CD4-positive, alpha-beta T cell treated with Interleukin-15 for 1 hour (primary cell): ENCODE measurements around the gene KCTD5.
"Not testable (repeated sequence)": the region's sequence is repeated elsewhere in the genome, so short reads cannot be mapped to it uniquely, and the experiment has no call there.

Experiments
- DNase-seq: peaks from one replicate; pipeline ENCODE4 v3.0.0-alpha.2; 2020

Gene KCTD5

DNA sequence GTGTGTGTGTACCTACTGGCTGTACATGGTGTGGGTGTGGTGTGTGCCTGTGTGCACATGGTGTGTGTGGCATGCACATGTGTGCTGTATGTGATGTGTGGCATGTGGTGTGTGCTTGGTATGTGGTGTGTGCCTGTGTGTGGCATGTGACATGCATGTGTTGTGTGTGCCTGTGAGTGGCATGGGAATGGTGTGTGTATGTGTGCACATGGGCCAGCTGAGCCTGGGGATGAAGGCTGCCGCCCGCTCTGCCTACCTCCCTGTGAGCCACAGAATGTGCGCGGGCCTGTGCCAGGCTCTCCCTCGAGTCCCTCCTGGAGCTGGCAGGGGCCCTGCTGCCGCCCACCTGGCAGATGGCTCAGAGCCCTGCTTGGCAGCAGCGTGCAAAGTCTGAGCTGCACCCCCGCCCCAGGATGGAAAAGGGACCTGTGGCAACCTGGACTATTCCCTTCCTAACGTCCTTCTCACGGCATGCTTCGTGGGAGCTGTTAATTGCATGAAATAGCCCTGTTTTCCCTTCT lies 28.4 kb downstream of the KCTD5 start:
- DNase-seq = no peak

DNA sequence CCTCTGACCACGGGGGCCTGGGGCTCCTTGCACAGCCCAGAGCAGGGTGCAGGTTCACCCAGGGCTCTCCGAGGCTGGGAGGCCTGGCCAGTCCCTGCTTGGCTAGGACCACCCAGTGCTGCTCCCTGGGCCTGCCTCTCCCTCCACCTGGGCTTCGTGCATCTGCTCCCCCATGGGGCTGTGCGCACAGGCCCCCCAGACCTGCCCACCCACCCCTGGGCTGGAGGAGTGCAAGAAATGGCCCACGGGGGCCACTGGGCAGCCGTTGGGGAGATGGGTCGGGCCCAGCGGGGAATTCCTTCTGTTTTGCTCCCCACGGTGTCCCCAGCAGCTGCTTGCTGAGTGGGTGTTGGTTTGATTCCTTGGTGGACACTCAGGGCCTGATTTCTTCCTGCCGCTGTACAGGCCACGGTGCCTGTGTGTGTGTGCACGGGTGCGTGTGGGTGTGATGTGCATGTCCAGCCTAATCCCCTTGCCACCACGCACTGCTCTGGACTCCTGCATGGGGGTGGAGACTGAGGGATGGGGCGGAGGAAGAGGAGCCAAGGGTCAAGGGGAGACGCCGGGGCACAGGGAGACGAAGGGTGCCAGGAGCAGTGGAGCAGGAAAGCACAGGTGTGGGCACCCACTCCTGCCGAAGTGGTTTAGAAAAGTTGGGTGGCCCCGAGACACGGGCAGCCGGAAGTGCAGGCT lies 29.2 kb downstream of the KCTD5 start:
- DNase-seq = no peak

DNA sequence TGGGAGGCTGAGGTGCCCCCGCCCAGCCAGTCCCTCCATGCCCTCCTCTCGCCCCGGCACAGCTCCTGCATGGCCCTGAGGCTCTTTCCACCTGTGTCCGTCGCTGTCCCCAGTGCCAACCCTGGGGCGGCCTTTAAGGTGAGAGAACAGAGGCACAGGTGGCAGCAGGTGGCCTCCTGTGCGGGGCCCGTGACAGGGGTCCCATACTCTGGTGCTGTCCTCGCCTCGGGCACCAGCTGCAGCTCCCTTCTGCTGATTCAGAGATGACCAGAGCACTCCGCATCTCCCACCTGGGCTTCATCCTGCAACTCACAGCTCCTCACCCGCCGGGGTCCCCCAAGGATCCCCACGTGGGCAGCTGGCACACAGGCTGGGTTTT lies 29.7 kb downstream of the KCTD5 start:
- no peak for DNase-seq

DNA sequence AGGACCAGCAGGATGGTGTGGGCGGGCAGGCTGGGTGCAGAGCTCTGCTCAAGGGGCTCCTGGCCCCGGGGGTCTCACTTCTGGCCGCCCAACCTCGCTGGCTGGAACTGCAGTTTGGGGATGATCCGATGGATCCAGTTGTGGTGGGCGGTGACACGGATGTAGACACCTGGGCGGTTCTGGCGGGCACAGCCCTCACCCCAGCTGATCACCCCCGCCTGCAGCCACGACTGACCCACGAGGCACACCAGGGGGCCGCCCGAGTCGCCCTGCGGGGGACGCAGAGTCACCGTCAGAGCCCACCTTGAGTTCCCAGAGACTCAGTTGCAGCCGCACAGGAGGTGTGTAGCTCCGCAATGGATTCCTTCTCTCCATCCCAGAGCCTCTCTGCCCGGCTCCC lies 30.2 kb downstream of the KCTD5 start:
- no peak for DNase-seq

DNA sequence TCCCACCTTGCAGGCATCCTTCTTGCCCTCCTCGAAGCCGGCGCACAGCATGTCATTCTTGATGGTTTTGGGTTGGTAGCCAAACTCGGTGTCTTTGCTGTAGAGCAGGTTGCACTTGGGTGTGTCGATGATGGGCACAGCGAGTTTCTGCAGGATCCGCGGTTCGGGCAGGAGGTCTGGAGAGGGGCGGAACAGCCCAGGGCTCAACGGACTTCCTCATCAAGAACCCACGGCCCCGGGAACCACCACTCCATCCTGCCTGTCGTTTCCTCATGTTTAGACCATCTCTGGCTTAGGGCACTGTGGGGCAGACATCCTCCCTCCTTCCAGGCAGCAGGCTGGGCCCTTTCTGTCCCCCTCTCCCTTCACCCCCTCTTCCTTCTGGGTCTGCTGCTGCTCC lies 31.2 kb downstream of the KCTD5 start:
- DNase-seq = no peak

DNA sequence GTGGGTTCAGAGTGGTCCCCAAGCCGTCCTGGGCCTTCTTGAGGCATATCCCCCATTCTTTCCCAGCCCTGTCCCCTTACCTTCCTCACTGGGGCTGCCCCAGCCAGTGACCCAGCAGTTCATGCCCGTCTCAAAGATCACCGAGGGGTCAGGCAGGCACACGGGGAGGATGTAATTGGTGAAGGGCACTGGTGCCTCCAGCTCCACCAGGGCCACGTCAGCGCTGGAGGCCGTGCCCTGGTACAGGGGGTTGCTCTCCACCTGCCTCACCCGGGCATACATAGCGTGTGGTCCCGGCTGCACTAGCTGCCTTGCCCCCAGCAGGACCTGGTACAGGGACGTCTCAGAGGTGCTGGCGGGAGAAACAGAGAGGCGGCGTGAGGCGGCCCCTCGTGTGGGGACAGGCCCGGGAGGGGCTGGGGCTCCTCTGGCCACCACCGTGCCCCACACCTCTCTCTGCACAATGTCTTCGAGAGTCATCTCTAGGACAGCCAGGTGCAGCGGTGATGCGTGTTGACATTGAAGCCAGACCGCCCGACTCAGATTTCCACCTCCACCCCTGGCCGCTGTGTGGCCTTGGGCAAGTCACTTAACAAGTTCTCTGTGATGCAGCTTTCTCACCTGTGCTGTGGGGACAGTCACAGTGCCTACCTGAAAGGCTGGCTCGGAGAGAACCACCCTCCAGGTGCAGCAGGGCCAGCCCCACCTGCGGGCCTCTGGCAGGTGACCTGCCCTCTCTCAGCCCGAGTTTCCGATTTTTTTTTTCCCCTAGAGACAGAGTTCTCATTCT lies 31.9 kb downstream of the KCTD5 start:
- DNase-seq = no peak

DNA sequence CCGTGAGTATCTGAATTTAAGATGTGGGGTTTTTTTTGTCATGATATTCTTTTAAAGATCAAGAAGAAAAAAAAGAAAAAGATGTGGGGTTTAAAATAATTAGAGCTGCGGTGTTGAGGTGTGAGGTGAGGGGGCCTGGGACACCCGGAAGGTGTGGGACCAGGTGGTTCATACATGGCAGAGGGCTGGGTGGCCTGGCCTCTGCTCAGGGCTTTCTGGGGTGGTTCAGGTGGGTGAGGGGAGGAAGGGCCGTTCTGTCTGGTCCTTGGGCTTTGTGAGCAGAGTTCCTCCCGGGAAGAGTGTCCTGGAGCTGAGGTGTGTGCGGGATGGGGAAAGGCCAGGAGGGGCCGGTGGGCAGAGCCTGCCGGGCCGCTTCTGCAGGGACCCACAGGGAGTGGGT lies 32.7 kb downstream of the KCTD5 start:
- DNase-seq = no peak

DNA sequence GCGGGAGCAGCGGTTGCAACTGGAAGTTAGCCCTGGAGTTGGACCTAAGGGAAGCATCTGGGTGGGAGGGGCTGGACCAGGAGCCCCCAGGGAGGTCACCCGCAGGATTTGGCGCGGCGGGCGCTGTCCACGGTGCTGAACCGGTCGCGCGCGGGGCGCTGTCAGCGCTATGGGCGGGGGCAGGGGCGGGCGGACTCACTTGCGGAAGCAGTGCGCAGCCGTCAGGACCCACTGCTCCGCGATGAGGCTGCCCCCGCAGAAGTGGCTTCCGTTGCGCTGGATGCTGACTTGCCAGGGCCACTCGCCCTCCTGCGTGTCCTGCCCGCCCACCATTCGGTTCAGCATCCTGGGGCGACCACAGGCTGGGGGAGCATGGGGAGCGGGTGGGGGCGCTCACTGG lies 33.2 kb downstream of the KCTD5 start:
- peak; percentile 77 for DNase-seq

DNA sequence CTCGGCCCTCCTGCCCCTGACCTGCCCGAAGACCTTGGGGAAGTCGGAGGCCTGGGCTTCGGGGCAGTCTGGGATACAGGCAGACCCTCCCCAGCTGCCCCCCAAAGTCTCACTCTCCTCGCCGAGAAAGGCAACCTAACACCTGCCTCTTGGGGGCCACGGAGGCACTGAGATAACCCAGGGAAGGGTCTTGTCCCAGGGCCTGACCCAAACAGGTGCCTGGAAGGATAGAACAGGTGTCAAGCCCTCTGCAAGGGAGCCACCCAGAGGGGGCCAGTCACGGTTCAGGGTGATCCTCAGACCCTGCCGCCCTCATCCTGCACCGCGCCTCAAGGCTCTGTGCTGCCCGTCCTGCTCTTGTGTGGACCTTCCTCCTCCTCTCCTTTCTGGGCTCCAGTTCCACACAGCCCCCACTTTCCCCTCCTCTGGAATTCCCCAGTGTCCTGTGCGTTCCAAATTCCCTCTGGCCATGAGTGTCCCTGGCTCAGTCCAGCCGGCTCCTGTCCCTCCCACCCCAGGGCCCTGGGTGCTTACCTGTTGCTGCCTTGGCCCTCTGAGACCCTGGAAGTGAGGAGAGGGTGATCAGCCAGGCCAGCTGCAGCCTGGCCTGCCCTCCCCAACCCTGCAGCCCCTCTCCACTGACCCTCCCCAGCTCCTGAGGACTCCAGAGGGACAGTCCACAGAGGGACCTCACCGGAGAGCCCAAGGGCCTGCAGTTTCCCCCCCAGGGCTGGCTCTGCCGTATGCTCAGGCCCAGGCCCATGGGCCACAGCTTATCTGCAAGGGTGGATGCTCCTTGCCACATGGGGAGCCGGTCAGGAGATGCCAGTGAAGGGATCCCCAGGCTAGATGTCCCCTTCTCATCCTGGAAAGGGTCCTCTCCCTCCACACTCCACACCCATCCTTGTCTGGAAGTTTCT lies 33.9 kb downstream of the KCTD5 start:
- no peak for DNase-seq

DNA sequence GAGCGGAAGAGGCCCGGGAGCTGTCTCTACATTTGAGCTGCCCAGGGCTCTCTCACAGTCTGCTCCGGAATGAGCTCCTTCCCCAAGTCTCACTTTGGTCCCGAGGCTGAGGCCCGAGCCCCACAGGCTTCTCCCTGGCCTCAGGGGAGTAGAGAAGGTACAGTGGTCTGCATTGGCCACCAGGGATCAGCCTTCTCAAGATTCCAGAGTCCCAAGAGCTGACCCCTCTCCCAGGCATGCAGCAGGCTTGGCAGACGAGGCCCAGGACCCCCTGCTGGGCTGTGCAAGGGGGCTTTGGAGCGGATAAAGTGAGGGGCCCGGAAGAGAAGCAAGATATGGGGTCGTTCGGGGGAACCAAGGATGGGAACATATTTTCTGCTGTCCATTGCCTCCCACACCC lies 34.6 kb downstream of the KCTD5 start:
- no peak for DNase-seq

DNA sequence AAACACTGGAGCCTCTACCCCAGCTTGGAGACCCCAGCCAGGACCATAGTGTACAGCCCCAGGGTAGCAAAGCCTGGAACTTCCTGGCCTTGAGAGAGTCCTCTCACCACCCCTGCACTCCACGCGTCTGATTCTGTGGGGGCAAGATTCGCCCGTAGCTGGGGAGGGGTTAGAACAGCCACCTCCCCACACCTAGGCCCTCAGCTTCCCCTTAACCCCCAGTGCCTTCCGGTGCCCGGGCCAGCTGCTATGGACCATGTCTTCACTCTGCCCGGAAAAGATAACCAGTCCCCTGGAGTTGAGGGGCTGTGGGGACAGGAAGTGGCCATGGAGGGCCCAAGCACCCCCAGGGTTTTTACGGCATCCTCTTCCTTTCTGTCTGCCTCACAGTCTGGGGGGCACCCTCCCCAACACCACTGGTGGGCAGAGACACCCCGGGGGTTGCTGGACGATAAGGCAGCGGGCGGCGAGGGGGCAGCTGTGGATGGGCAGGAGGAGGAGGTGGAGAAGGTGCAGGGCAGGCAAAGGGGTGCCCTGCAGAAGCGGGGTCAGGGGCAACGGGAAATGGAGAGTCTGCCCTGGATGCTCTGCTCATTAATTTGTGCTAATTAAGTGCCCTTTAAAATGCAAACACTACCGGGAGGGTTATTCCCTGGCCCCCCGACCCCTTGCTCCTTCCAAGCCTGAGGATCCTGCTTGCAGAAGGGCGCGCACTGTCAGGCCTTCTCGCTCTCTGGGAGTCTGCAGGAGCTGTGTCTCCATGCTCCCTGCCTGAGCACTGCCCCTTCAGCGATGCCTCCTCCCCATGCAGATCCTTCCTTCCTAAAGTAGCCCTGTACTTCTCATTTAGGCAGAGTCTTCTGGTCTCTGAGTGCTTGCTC lies 35.3 kb downstream of the KCTD5 start:
- no peak for DNase-seq

DNA sequence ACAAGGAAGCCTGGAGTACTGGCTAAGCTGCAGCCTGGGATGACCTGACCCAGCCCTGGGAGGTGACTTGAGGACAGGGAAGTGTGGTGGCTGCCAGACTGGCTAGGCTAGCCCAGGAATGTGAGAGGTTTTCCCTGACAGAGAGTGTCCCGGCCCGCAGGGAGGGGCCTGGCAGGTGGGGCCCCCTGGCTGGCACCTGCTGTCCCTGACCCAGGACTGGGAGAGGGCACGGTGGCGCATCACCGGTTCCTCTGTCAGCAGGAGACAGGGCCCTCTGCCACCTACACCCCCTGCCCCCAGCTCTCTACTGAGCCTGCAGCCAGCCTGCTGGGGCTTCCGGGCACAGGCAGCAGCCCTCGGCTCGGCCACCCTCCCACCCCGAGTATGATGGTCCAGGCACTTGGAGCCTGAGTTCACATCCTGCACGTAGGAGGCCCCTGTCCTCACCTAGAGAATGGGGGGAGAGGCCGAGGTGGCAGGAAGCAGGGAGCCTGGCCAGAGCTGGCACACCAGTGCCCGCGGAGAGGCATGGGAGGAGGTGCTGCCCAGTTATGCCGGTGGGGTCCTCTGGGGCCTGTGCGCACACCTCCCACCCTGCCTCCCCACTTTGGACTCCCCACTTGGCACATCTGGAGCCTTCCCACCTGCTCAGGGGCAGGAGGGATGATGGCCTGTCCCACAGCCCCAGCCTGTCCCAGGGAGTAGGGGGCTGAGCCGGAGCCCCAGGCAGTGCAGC lies 37.2 kb downstream of the KCTD5 start:
- DNase-seq = no peak

DNA sequence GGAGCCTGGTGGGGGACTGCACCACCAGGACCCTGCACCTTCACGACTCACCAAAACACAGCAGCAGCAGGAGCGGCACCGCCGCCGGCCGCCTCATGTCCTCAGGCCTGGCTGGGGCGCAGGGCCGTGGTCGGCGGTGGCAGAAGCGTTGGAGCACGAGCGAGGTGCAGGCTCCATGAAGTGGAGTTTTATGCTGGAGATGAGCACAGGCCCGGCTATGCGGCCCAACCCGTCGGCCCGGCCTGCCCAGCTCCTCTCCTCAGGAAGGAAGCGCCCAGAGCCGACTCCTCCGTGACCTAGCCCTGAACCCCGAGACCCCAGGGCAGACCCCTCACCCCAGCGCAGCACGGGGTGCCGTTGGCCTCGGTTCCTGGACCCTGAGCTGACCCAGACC lies 37.7 kb downstream of the KCTD5 start, which contains the start of gene PRSS27:
PRSS27 (minus strand) TSS at position 161 of the 394 bp plus-strand sequence; CDS start at position 97, 64 bp downstream.
- no peak for DNase-seq

DNA sequence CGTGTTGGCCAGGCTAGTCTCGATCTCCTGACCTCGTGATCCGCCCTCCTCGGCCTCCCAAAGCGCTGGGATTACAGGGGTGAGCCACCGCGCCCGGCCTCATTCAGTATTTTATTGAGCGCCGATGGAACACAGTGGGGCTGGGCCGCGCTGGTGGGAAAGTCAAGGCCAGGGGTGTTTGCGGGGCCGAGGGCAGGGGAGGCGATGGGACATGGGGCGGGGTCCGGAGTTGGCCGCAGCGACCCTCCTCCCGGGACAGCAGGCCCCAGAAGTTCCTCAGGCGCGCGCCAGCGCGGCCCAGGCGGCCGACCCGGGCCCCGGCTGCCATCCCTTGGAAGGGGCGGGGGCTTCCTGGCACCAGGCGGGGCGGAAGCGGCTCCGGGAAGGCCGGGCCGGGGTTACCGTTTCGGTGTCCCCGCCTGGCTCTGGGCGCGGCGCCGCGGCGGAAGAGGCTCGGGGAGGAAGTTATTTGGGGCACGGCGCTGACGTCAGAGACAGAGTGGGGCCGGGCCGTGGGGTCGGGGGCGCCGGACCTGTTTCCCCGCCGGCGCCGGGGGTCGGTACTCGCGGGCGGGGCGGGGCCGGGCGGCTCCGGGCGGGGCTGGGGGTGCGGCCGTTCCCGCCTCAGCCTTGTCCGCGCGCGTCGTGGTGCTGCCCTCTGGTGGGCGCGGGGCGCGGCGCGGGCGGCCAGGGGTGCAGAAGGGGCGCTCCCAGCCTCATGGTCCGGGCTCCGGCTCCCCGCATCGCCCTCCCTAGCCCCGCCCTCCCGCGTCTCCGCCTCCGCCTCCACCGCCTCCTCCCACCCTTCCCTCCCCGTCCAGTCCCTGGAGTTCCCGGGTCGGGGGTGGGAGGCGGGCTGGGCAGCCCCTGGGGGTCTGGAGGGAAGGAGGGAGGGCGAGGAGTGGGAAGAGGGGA lies 38.7 kb downstream of the KCTD5 start:
- DNase-seq = peak; percentile 89

DNA sequence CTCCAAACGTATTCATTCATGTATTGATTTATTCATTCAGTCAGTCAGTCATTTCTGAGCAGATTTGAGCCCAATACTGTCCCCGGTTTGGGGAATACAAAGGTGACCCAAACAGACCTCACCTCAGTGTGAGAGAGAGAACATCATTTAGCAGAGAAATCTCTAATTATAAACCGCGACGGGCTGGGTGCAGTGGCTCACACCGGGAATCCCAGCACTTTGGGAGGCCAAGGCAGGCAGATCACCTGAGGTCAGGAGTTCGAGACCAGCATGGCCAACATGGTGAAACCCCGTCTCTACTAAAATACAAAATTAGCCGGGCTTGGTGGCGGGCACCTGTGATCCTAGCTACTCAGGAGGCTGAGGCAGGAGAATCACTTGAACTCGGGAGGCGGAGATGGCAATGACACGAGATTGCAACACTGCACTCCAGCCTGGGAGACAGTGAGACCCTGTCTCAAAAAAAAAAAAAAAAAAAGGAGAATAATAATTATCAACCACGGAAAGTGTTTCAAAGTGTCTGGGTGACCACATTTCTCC lies 39.4 kb downstream of the KCTD5 start:
- DNase-seq = not testable (repeated sequence)

DNA sequence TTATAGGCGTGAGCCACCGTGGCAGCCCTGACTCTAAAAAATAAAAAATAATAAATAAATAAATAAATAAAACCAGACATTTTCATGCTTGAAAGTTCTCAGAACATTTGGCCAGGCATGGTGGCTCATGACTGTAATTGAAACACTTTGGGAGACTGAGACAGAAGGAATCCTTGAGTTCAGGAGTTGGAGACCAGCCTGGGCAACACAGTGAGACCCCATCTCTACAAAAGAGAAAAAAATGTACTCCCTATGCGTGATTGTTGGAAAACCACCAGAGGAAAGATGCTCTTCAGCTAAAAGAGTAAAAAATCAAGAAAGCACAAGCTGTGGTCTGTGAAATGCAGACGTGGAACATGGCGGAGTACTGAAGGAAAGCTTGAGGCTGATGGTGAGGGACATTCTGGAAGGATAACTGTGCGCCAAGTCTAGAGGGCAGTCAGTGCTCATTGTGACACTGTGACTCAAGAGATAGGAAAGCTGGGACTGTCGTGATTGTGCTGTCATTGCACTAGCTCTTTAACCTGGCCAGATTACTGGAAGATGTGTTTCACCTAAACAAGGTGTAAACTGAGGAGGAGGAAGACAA lies 41.9 kb downstream of the KCTD5 start:
- DNase-seq = no peak

DNA sequence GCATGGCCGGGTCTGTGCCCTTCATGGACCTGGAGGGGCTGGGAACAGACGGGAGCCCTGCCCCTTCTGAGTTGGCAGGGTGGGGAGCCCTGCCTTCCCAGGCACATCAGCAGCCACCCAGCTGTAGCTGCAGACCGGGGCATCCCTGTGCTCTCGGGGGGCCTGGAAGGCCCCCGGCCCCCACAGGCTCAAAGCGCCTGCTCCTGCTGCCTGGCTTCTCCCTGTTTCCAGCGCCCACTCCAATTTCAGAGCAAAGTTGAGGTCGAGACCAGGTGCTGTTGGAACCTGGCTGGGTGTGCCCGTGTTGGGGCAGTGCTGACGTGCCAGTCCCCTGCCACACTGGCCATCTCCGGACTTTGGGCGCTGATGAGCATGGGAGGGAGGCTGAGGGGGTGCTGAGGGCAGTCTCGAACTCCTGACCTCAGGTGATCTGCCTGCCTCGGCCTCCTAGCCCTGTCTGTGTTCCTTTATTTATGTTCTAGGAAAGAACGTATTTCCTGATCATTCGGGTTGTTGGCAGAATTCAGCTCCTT lies 42.6 kb downstream of the KCTD5 start:
- DNase-seq = no peak

DNA sequence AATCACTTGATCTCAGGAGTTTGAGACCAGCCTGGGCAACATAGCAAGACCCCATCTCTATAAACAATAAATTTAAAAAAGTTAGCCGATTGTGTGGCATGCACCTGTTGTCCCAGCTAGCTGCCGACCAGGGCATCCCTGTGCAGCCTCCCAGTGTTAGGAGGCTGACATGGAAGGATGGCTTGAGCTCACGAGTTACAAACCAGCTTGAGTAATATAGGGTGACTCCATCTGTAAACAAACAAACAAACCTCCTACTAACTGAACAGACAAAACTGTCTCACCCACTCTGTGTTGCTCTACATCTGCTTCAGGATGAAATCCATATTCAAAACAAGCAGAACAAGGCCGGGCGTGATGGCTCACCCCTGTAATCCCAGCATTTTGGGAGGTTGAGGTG lies 44.6 kb downstream of the KCTD5 start:
- DNase-seq = no peak

DNA sequence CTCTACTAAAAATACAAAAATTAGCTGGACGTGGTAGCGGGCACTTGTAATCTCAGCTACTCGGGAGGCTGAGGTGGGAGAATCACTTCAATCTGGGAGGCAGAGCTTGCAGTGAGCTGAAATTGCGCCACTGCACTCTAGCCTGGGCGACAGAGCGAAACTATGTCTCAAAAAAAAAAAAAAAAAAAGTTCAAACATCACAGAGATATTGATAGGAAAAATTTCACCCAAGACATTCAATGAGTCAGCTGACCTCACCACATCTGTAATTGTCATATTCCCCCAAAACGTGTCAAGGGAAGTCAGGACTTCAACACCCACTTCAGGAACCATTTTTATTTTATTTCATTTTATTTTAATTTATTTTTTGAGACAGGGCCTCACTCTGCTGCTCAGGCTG lies 45.7 kb downstream of the KCTD5 start:
- DNase-seq = no peak
